ENCODE measurements around the gene MYH10.

Gene MYH10

DNA sequence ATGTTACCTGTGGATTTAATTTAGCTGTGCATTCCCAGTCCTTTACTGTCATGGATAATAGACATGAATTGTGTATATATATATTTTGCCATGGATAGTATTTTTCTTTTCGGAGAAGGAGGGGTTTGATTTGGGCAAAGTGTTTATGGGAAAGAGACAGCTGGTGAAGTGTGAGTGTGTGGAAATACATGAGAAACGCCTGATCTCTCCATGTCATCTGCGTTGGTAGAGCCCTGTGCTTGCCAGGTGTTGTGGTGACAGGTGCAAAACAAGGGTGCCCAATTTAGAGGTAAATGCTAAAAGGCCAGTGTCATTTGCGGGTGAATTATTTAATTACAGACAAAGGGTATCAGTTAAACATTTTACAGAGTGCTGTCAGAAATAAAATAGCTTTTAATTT, 171.4 kb downstream of the MYH10 start:
- FAIRE-seq, result no peak

DNA sequence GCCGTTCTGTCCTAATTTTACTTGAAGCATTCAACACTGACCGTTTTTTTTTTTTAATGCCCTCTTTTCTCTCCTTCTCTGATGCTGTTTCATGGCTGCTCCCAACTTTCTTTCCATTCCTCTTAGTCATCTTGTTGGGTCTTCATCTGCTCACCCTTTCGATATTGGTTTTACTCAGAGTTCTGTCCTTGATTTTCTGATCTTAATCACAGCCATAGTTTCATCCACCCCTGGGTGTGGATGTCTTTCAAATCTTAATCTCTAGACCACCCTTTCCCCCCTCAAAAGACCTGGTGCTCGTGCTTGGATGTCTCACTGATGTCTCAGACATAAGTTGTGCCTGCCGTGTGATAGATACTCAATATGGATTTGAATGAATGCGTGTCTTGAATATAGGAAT, 172.4 kb downstream of the MYH10 start:
- no peak for FAIRE-seq
- TF ChIP-seq SPI1 (IDR thresholded peaks at IDR 0.05; ENCODE audit: low read depth, low read length) (no peak), TAF1 (IDR thresholded peaks at IDR 0.05; ENCODE audit: low read depth, low read length) (no peak), POLR2A (IDR thresholded peaks at IDR 0.05; ENCODE audit: low read depth, low read length) (no peak), POLR2AphosphoS5 (IDR thresholded peaks at IDR 0.05; ENCODE audit: low read depth, low read length) (no peak), POU2F2 (IDR thresholded peaks at IDR 0.05; ENCODE audit: low read depth, low read length) (no peak)
- DNase-seq (ENCODE audit: insufficient read length, low spot score), result no peak

More for the DNA sequence above, 171.4 kb downstream of the MYH10 start:
- TF ChIP-seq SPI1 (IDR thresholded peaks at IDR 0.05; ENCODE audit: low read depth, low read length) (no peak), POLR2AphosphoS5 (IDR thresholded peaks at IDR 0.05; ENCODE audit: low read depth, low read length) (no peak), POU2F2 (IDR thresholded peaks at IDR 0.05; ENCODE audit: low read depth, low read length) (no peak), PAX5 (IDR thresholded peaks at IDR 0.05; ENCODE audit: insufficient read depth, low read length, severe bottlenecking) (no peak), TAF1 (IDR thresholded peaks at IDR 0.05; ENCODE audit: low read depth, low read length) (no peak), POLR2A (IDR thresholded peaks at IDR 0.05; ENCODE audit: low read depth, low read length) (no peak)
- no peak for DNase-seq (ENCODE audit: insufficient read length, low spot score)

DNA sequence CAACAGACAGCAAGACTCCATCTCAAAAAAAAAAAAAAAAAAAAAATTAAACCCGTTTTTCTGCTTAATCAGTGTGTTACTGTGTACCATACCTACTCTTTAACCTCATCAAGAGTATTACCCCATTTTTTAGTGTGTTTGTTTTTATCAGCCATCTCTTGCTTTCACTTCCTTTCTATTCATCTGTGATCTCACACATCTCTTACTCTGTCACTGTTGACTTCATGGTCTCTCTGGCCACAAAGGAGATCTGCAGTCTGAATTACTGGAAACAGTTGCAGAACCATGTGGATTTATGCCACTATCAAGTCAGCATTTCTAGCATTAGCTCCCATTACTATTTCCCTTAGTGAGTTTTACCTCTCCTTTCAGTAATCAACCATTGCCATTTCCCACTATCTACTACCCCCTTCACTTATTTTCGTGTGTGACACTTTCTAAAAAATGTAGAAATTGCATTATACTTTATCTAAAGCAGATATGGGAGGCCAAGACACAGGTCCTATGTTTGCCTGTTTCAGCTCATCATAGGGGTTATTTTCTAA, 174.8 kb downstream of the MYH10 start:
- DNase-seq (ENCODE audit: insufficient read length, low spot score) (no peak), FAIRE-seq (no peak)
- TF ChIP-seq SPI1 (IDR thresholded peaks at IDR 0.05; ENCODE audit: low read depth, low read length) (peak; percentile 44), PAX5 (IDR thresholded peaks at IDR 0.05; ENCODE audit: insufficient read depth, low read length, severe bottlenecking) (no peak)

DNA sequence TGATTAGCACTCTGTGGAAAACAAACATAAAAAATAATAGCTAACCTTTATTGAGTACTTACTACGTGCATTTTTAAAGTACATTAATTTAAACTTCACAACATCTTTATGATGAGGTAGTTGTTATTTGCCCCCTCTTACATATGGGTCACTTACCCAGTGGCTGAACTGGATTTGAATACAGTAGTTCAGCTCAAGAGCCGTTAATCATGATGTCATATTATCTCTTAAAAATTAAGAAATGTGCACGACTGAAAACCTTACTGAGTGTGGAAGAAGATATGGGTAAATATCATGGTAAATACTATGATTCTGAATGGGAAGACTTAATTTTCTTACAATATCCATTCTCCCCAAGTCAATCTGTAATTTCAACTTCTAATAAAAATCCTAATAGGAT, 177.2 kb downstream of the MYH10 start:
- no peak for FAIRE-seq
- no peak for TF ChIP-seq TAF1 (IDR thresholded peaks at IDR 0.05; ENCODE audit: low read depth, low read length)
- no peak for TF ChIP-seq POU2F2 (IDR thresholded peaks at IDR 0.05; ENCODE audit: low read depth, low read length)
- TF ChIP-seq POLR2AphosphoS5 (IDR thresholded peaks at IDR 0.05; ENCODE audit: low read depth, low read length), result no peak
- TF ChIP-seq PAX5 (IDR thresholded peaks at IDR 0.05; ENCODE audit: insufficient read depth, low read length, severe bottlenecking), result no peak
- TF ChIP-seq POLR2A (IDR thresholded peaks at IDR 0.05; ENCODE audit: low read depth, low read length), result no peak
- TF ChIP-seq SPI1 (IDR thresholded peaks at IDR 0.05; ENCODE audit: low read depth, low read length), result no peak
- no peak for DNase-seq (ENCODE audit: insufficient read length, low spot score)

DNA sequence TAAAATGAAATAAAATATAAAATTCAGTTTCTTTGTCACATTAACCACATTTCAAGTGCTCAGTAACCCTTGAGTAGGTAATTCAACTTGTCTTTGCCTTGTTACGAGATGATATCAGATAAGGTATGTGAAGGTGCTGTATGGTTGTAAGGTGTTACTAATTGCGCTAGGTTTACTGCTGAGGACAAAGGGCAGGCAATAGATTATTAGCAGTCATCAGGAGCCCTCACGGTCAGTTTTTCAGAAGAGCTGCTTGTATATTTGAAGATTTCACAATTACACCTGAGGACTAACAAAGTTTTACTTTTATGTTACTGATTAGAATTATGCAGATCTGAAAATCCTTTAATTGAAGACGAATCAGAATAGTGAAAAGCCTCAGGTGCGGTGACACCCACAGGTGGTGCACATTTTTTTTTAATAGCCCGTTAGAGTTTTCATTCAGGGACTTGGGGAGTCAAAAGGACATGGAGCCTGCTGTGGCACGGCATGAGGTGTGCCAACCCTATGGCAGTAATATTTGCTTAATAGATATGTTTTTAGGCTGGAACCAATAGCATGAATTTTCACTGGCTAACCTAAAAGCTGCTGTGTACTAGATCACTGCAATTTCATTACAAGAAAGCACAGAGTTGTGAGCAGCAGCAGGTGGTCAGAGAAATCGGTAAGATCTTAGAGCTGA, 178.5 kb downstream of the MYH10 start:
- DNase-seq (ENCODE audit: insufficient read length, low spot score) (no peak), FAIRE-seq (no peak)
- no peak for TF ChIP-seq TAF1 (IDR thresholded peaks at IDR 0.05; ENCODE audit: low read depth, low read length)
- no peak for TF ChIP-seq POU2F2 (IDR thresholded peaks at IDR 0.05; ENCODE audit: low read depth, low read length)
- TF ChIP-seq POLR2AphosphoS5 (IDR thresholded peaks at IDR 0.05; ENCODE audit: low read depth, low read length), result no peak
- TF ChIP-seq POLR2A (IDR thresholded peaks at IDR 0.05; ENCODE audit: low read depth, low read length), result no peak
- no peak for TF ChIP-seq PAX5 (IDR thresholded peaks at IDR 0.05; ENCODE audit: insufficient read depth, low read length, severe bottlenecking)

DNA sequence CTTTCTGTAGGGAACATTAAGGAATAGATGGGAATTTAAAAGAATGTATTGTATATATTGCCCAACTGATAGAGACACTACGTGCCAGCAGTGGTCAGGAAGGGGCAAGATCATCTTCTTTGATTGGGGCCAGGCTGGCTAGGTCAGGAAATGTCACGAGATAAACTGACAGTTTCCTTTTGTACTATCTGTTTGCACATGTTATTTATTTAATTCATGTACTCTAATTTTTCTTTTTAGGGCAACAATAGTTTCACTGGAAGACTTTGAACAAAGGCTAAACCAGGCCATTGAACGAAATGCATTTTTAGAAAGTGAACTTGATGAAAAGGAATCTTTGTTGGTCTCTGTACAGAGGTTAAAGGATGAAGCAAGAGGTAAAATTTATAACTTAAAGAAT, 182.2 kb downstream of the MYH10 start:
- FAIRE-seq (no peak), DNase-seq (ENCODE audit: insufficient read length, low spot score) (no peak)
- TF ChIP-seq SPI1 (IDR thresholded peaks at IDR 0.05; ENCODE audit: low read depth, low read length) (no peak), POLR2A (IDR thresholded peaks at IDR 0.05; ENCODE audit: low read depth, low read length) (no peak), POLR2AphosphoS5 (IDR thresholded peaks at IDR 0.05; ENCODE audit: low read depth, low read length) (no peak), PAX5 (IDR thresholded peaks at IDR 0.05; ENCODE audit: insufficient read depth, low read length, severe bottlenecking) (no peak), POU2F2 (IDR thresholded peaks at IDR 0.05; ENCODE audit: low read depth, low read length) (no peak)

DNA sequence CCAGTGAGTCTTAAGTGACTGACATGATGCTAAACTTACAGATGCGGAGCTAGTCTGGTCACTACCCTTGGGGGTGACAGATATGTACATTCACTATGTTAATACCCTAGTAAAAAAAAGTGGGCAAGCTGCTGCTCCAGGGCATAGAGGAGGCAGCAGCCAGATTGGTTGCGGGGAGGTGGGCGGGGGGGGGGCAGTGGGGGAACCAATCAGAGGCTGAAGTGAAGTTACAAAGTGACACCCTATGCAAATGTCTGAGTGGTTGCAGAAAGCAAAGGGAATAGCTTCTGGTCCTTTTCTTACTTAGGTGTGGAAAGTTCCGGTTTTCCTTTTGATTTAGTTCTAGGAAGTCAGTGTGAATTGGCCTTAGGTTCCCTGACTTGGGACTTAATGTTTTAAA, 182.7 kb downstream of the MYH10 start:
- DNase-seq (ENCODE audit: insufficient read length, low spot score) (no peak), FAIRE-seq (no peak)
- TF ChIP-seq POLR2A (IDR thresholded peaks at IDR 0.05; ENCODE audit: low read depth, low read length) (no peak), PAX5 (IDR thresholded peaks at IDR 0.05; ENCODE audit: insufficient read depth, low read length, severe bottlenecking) (no peak)

DNA sequence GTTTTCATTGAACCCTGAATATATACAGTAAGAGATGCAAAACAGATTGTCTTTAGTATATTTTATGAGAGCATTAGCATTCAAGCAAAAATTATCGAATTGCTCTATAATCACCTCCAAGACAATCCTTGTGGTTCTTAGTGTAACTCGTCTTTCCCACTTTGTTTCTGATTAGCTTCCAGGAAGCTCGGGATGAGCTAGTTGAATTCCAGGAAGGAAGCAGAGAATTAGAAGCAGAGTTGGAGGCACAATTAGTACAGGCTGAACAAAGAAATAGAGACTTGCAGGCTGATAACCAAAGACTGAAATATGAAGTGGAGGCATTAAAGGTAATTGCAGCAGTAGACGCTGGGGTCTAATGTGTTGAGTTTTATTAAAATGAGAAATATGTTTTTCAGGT, 185.0 kb downstream of the MYH10 start:
- no peak for DNase-seq (ENCODE audit: insufficient read length, low spot score)
- no peak for TF ChIP-seq POU2F2 (IDR thresholded peaks at IDR 0.05; ENCODE audit: low read depth, low read length)
- no peak for TF ChIP-seq SPI1 (IDR thresholded peaks at IDR 0.05; ENCODE audit: low read depth, low read length)
- TF ChIP-seq POLR2A (IDR thresholded peaks at IDR 0.05; ENCODE audit: low read depth, low read length), result no peak
- no peak for TF ChIP-seq POLR2AphosphoS5 (IDR thresholded peaks at IDR 0.05; ENCODE audit: low read depth, low read length)
- no peak for TF ChIP-seq TAF1 (IDR thresholded peaks at IDR 0.05; ENCODE audit: low read depth, low read length)
- TF ChIP-seq PAX5 (IDR thresholded peaks at IDR 0.05; ENCODE audit: insufficient read depth, low read length, severe bottlenecking), result no peak
- no peak for FAIRE-seq

DNA sequence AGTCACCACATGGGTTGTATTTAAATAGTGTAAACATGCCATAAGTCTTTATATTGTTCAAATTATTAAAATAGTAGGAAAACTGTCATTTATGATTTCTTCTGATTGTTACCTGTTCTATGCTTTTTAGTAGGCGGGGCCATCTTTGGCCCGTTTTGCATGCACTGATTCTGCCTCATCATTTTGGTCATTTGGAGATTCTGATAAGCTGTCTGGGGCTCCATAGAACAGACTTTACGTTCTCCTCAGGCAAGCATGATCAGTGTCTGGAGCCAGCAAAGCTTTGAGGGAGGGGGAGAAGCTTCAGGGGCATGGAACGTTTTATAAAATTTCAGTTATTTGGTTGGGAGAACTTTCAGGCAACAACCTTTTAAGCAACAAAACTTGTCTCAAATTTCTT, 186.0 kb downstream of the MYH10 start:
- FAIRE-seq, result no peak
- DNase-seq (ENCODE audit: insufficient read length, low spot score), result no peak
- no peak for TF ChIP-seq SPI1 (IDR thresholded peaks at IDR 0.05; ENCODE audit: low read depth, low read length)
- TF ChIP-seq POLR2AphosphoS5 (IDR thresholded peaks at IDR 0.05; ENCODE audit: low read depth, low read length), result no peak
- TF ChIP-seq PAX5 (IDR thresholded peaks at IDR 0.05; ENCODE audit: insufficient read depth, low read length, severe bottlenecking), result no peak
- TF ChIP-seq TAF1 (IDR thresholded peaks at IDR 0.05; ENCODE audit: low read depth, low read length), result no peak
- no peak for TF ChIP-seq POU2F2 (IDR thresholded peaks at IDR 0.05; ENCODE audit: low read depth, low read length)
- TF ChIP-seq POLR2A (IDR thresholded peaks at IDR 0.05; ENCODE audit: low read depth, low read length), result no peak

DNA sequence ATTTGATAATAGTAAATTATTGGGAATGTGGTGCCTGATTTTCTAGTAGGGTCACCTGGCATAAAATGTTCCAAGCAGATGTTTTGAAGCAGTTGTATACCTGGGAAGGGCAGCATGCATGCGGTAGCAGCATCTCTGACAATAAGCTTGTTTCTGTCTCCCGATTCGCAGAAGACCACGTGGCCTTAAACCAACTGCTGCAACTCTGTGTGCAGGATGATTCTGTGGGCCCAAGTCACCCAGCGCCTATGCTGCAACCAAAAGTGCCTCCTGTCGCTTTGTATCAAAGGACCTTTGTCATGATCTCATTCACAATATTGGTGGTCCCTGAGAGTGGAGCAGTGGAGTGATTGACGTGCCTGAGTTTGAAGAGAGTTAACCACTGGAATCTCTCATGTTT, 186.8 kb downstream of the MYH10 start:
- TF ChIP-seq TAF1 (IDR thresholded peaks at IDR 0.05; ENCODE audit: low read depth, low read length) (no peak), PAX5 (IDR thresholded peaks at IDR 0.05; ENCODE audit: insufficient read depth, low read length, severe bottlenecking) (no peak), POLR2A (IDR thresholded peaks at IDR 0.05; ENCODE audit: low read depth, low read length) (no peak), POLR2AphosphoS5 (IDR thresholded peaks at IDR 0.05; ENCODE audit: low read depth, low read length) (no peak), SPI1 (IDR thresholded peaks at IDR 0.05; ENCODE audit: low read depth, low read length) (no peak), POU2F2 (IDR thresholded peaks at IDR 0.05; ENCODE audit: low read depth, low read length) (no peak)
- DNase-seq (ENCODE audit: insufficient read length, low spot score) (no peak), FAIRE-seq (no peak)

Measured in GM12891 (cell line).